GM12891 (cell line): ENCODE measurements around the gene IGF2.

Experiments
- POLR2A ChIP-seq: IDR thresholded peaks from 2 replicates; pipeline ENCODE4 v1.6.1; 2011; ENCODE audit warnings: low read depth, low read length, control low read depth
- POLR2AphosphoS5 ChIP-seq: IDR thresholded peaks from 2 replicates; pipeline ENCODE4 v1.6.1; 2011; ENCODE audit warnings: low read depth, low read length, control low read depth

DNA sequence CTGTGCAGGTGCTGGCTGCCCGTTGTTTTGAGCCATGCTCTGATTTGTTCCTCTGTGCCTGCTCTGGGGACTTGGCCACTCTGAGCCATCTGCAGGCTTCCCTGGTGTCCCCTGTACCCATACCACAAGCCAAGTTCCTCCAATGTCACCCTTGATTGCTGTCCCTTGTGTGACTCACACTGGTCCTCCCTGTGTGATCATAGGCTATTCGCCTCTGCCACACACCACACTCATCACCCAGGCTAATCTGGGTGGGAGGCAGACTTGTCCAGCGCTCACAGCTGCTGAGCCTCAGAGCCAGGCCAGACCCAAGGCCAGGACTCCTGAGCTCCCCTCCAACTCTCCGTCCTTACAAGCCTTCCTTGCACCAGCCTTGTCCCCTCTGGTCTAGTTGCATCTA, 31.7 kb downstream of the IGF2 start:
- TF ChIP-seq POLR2A = no peak
- TF ChIP-seq POLR2AphosphoS5 = no peak
